GM12872 (cell line): Measurements from ENCODE around the gene EWSR1.

Source experiments
- CTCF ChIP-seq: IDR thresholded peaks from 3 replicates; pipeline ENCODE4 v1.5.1; 2011; ENCODE audit warnings: low read depth, mild to moderate bottlenecking, low read length, moderate library complexity; ENCODE audit not compliant: insufficient read depth

EWSR1 gene

GRCh38 chr22:29226351-29226981, 41.6 kb upstream of the EWSR1 start:
- TF ChIP-seq CTCF, result no peak

DNA sequence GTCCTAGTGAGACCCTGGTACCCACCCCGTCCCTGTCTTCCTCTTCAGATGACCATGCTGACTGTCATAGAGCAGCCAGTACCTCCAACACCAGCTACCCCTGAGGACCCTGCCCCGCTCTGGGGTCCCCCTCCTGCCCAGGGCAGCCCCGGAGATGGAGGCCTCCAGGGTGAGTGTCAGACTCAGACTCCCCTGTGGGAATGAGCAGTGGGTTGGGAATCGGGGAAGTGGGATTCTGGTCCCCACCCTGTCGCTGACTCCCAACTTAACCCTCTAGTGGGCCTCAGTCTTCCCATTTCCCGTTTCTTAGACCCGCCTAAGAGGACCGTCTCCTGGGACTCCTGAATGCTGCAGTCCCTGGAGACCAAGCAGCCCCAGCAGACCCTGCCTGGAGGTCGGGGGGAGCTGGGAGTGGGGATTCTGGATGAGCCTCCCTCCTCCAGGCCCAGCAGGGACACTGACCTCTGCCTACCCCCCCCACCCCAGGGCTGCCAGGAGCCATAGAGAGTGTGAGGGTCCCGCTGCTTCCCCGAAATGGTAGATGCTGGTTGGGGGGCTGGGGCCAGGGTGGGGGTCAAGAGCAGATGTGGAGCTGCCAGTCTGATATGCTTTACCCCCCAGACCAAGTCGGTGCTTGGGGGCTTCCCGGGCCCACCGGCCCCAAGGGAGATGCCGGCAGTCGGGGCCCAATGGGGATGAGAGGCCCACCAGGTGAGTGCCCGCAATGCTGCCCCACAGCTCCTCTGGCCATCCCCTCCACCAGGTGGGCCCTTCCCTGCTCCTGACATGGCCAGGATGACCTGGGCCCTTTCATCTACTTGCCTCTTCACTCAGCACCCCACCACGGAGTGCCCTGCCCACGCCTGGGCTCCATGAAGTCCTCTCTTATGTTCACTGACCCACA, 36.8 kb upstream of the EWSR1 start:
- TF ChIP-seq CTCF, result no peak

DNA sequence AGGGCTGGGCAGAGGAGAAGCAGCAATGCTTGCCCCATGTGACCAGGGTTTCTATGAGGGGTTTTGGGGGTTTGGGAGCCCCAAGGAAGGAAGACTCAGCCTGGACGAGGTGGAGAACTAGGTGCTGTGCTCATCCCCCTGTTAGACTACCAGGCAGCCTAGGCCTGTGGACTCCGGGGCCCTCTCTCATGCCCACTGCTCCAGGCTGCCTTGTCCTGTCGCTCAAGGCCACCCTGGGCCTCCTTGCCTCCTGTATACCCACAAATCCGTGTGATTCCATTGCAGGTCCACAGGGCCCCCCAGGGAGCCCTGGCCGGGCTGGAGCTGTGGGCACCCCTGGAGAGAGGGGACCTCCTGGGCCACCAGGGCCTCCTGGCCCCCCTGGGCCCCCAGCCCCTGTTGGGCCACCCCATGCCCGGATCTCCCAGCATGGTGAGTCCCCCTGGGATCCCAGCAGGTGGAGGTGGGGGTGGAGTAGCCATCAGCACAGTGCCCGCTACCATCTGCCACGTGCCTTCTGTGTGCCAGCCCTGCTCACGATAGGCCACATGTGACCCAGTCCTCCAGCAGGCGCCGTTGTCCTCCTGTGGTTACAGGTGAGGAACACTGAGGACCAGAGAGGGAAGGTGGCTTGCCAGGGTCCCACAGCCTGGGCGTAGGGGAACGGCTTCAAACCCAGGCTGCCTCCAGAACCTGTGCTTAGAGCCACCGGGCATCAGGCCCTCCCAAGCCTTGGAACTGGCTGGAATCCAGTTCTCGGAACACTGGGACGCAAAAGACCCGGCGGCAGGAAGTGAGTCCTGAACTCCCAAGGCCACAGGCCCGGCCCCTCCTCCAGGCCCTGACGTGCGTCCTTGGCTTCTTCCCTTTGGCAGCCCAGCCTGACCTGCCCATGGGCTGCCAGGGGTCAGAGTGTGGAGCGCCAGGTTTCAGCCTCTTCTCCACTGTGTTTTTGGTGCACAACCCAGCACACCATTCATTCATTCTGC, 35.8 kb upstream of the EWSR1 start:
- no peak for TF ChIP-seq CTCF

DNA sequence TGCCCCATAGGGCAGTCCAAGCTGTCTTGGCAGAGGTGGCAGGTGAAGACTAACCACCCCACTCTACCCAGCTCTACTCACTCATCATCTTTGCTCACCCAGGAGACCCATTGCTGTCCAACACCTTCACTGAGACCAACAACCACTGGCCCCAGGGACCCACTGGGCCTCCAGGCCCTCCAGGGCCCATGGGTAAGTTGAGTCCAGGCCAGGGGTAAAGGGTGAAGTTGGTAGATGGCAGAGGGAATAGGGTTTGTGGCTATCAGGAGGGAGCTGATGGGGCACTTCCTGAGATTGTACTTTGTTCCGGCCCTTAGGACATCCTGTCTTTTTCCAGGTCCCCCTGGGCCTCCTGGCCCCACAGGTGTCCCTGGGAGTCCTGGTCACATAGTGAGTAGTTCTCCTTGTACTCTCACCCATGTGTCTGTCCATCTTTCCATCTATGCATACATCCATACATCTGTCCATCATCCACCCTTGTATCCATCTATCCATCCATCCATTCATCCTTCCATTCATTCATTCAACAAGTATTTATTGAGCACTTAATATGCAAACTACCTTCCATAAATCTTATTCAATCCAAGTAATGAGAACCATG, 34.7 kb upstream of the EWSR1 start:
- TF ChIP-seq CTCF, result no peak

- no peak for TF ChIP-seq CTCF
Observed at GRCh38 chr22:29243874-29244446, 24.1 kb upstream of the EWSR1 start.

DNA sequence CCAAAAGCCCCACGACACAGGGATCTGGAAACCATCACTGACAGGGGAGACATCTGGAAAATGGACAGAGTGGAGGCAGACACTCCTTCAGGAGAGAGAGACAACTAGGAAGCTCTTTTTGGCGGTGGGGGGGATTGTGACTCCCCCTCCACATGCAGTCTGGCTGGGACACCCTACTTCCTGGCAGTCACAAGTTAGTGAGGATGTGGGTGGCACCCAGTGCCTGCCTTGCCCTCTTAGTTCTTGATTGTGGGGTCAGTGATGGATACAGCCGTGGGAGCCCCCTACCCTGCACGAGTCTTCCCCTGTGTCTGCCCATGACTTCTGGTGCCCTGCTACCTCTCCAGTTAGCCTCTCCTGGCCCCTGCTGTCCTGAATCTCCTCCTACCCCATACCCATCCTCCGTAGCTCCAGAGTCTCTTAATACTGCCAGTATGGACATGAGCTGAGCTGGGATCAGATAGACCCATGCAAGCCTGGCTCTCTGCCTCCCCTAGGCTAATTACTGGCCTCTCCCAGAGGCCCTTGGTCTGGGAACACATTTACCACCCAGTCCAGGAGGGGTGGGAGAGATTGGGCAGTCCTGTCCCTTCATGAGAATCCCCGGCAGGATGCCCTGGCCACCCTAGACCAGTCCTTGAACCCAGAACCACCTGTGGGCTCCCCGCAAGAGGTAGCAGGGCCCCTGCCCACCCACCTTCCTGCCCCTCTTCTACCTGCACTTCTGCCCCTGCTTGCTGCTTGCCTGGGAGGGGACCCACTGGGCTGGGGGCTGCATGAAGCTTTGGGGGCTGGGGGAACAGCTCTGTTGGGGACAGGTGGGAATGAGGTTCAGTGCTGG, 23.1 kb upstream of the EWSR1 start:
- no peak for TF ChIP-seq CTCF
